RPMI8226 (cell line): Measurements from ENCODE around the gene TMEM138.
A peak's percentile ranks its signal among the peaks of the same experiment; 100 is the strongest.

Experiments used
- DNase-seq: peaks from one replicate; pipeline ENCODE4 v3.0.0-alpha.2; 2015

The TMEM138 gene

GRCh38 chr11:61361741-61362541 lies at the start of gene TMEM138, which contains the start of gene CYB561A3:
Gene TMEM138, plus strand, starts transcription at chr11:61362374. Its CDS starts 2,017 bp downstream, at chr11:61364391.
Gene CYB561A3, minus strand, starts transcription at chr11:61361882. Its CDS starts 5,169 bp downstream, at chr11:61356713.
- peak; percentile 98 for DNase-seq

- DNase-seq = no peak
These were observed 46.9 kb upstream of the TMEM138 start for GRCh38 chr11:61315260-61315659.

- no peak for DNase-seq
These were observed 36.3 kb upstream of the TMEM138 start for GRCh38 chr11:61325649-61326414.

- DNase-seq = no peak
These were observed 34.5 kb upstream of the TMEM138 start for GRCh38 chr11:61327669-61328071.

GRCh38 chr11:61328351-61328750 lies 33.8 kb upstream of the TMEM138 start:
- no peak for DNase-seq

- no peak for DNase-seq
These were observed 32.3 kb upstream of the TMEM138 start for GRCh38 chr11:61329871-61330270.

GRCh38 chr11:61331651-61332050 lies 30.5 kb upstream of the TMEM138 start:
- DNase-seq = no peak

- no peak for DNase-seq
These were observed 29.8 kb upstream of the TMEM138 start for GRCh38 chr11:61332281-61332796.

GRCh38 chr11:61332797-61333549 lies 29.2 kb upstream of the TMEM138 start, which contains the start of the genes DDB1 and TKFC:
Gene DDB1, minus strand, starts transcription at chr11:61333105. Its CDS starts 137 bp downstream, at chr11:61332968.
Gene TKFC, plus strand, starts transcription at chr11:61333228. Its CDS starts 1,501 bp downstream, at chr11:61334729.
- DNase-seq = peak; percentile 99

GRCh38 chr11:61333550-61334433 lies 28.4 kb upstream of the TMEM138 start:
- DNase-seq = peak; percentile 46

- DNase-seq = no peak
These were observed 27.5 kb upstream of the TMEM138 start for GRCh38 chr11:61334434-61335354.

GRCh38 chr11:61335355-61335710 lies 26.8 kb upstream of the TMEM138 start:
- no peak for DNase-seq

- DNase-seq = peak; percentile 95
These were observed 25.8 kb upstream of the TMEM138 start for GRCh38 chr11:61336171-61336935.

- no peak for DNase-seq
These were observed 24.3 kb upstream of the TMEM138 start for GRCh38 chr11:61337706-61338470.

GRCh38 chr11:61338783-61339489 lies 23.2 kb upstream of the TMEM138 start:
- no peak for DNase-seq

- DNase-seq = no peak
These were observed 22.7 kb upstream of the TMEM138 start for GRCh38 chr11:61339490-61339878.

GRCh38 chr11:61340979-61341378 lies 21.2 kb upstream of the TMEM138 start:
- DNase-seq = no peak

- DNase-seq = no peak
These were observed 20.5 kb upstream of the TMEM138 start for GRCh38 chr11:61341706-61342105.
